ENCODE results near the gene BRPF3. TPM values are rescaled to one million over a fixed set of nuclear protein-coding genes. Genes with fewer than 3 reads are reported as not detected.

The BRPF3 gene
- total RNA-seq, 1 experiment from 2014 or later = 49.6 TPM

- POLR2A ChIA-PET = no interaction called here
- no peak overlapping the region for H3K4me3 ChIP-seq (ENCODE audit: low read depth in 2 of 2, low read length in 2 of 2)
- intact Hi-C loops (cut with micrococcal nuclease; ENCODE audit: unreplicated experiment) (no loop called here), in situ Hi-C loops (cut with HindIII; ENCODE audit: low pct_unique_long_range_greater_than_20kb, low sequenced_read_pairs) (no loop called here)
- H3K9me3 ChIP-seq (ENCODE audit: control insufficient read depth, insufficient read depth, low read depth, low read length) = no peaks in the 10 kb centered on the region
- BruUV-seq (replicated peaks) = no TSS peak
- DNase-seq (ENCODE audit: low read depth, low spot score) (no peak), ATAC-seq (no peak)
- peaks cover 10% of the 10 kb centered on the region for H3K4me1 ChIP-seq (ENCODE audit: control insufficient read depth, insufficient read depth, low read length)
- H3K27me3 ChIP-seq (ENCODE audit: control insufficient read depth, insufficient read depth, low read length) = peaks cover 8% of the 10 kb centered on the region
- no peaks in the 10 kb centered on the region for H3K36me3 ChIP-seq (ENCODE audit: control insufficient read depth, insufficient read depth, low read length)
- TF ChIP-seq CTCF (IDR thresholded peaks at IDR 0.05) = no peak
- TF ChIP-seq SIN3A (IDR thresholded peaks at IDR 0.05; ENCODE audit: borderline replicate concordance, insufficient read depth, low read depth, low read length) = no peak
- no peak for TF ChIP-seq TCF7L2 (IDR thresholded peaks at IDR 0.05; ENCODE audit: low read depth, low read length)
- TF ChIP-seq POLR2AphosphoS5 (IDR thresholded peaks at IDR 0.05; ENCODE audit: low read depth, low read length) = no peak
- TF ChIP-seq REST (IDR thresholded peaks at IDR 0.05; ENCODE audit: insufficient read depth in 1 of 2, low read depth in 2 of 2, low read length in 1 of 2) = no peak
- CTCF ChIA-PET = interaction anchor here (1.1 kb wide), 1 partner anchor 68 kb away, joined by 3 read pairs; no protein-coding TSS in a partner anchor
- no peak overlapping the region for H3K27ac ChIP-seq (ENCODE audit: low read length)
Observed at GRCh38 chr6:36272234-36272633, 75.7 kb downstream of the BRPF3 start.

DNA sequence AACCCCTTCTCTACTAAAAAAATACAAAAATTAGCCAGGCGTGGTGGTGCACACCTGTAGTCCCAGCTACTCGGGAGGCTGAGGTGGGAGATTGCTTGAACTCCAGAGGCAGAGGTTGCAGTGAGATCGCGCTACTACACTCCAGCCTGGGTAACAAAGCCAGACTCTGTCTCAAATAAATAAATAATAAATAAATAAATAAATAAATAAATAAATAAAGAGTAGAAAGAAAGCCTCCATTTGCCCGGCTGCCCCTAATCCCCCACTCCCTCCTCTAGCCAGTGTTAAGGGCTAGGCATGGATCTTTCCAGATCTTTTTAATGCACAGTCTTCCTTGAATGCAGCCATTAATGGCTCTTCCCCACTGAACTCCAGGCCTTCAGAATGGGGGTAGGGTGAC, 76.5 kb downstream of the BRPF3 start:
- Histone ChIP-seq H3K9me3 (ENCODE audit: control insufficient read depth, insufficient read depth, low read depth, low read length) (no peaks in the 10 kb centered on the region), H3K27me3 (ENCODE audit: control insufficient read depth, insufficient read depth, low read length) (peaks cover 8% of the 10 kb centered on the region), H3K27ac (ENCODE audit: low read length) (no peak overlapping the region), H3K4me1 (ENCODE audit: control insufficient read depth, insufficient read depth, low read length) (peaks cover 10% of the 10 kb centered on the region), H3K36me3 (ENCODE audit: control insufficient read depth, insufficient read depth, low read length) (no peaks in the 10 kb centered on the region), H3K4me3 (ENCODE audit: low read depth in 2 of 2, low read length in 2 of 2) (no peak overlapping the region)
- no TSS peak for BruUV-seq (replicated peaks)
- TF ChIP-seq SIN3A (IDR thresholded peaks at IDR 0.05; ENCODE audit: borderline replicate concordance, insufficient read depth, low read depth, low read length) = no peak
- no peak for TF ChIP-seq REST (IDR thresholded peaks at IDR 0.05; ENCODE audit: insufficient read depth in 1 of 2, low read depth in 2 of 2, low read length in 1 of 2)
- no peak for TF ChIP-seq CTCF (IDR thresholded peaks at IDR 0.05)
- TF ChIP-seq POLR2AphosphoS5 (IDR thresholded peaks at IDR 0.05; ENCODE audit: low read depth, low read length) = no peak
- TF ChIP-seq TCF7L2 (IDR thresholded peaks at IDR 0.05; ENCODE audit: low read depth, low read length) = no peak
- DNase-seq (ENCODE audit: low read depth, low spot score) (no peak), ATAC-seq (no peak)
- intact Hi-C loops (cut with micrococcal nuclease; ENCODE audit: unreplicated experiment) (no loop called here), in situ Hi-C loops (cut with HindIII; ENCODE audit: low pct_unique_long_range_greater_than_20kb, low sequenced_read_pairs) (no loop called here)
- ChIA-PET POLR2A (no interaction called here), CTCF (no interaction called here)

Measured in Panc1 (cell line).